Pancreas (tissue), 10 donors: ENCODE data around the gene AOPEP. TPM values are rescaled to one million over a fixed set of nuclear protein-coding genes. Genes with fewer than 3 reads are reported as not detected.

ENCODE experiments used
- ATAC-seq, 4 donors: fragments of 200-7000 bp; cut with Tn5 transposase; one replicate each; pipeline versions ENCODE4 v1.8.0 to v1.9.1; 2020; ENCODE audit warnings: mild to moderate bottlenecking in 4 of 4, moderate library complexity in 4 of 4
- DNase-seq, 6 donors: peaks; one replicate each; pipeline ENCODE4 v3.0.0-alpha.2; 2020
- FAIRE-seq: peaks from 2 replicates; lab custom pipeline; 2012; peaks lifted over from hg19 to GRCh38; lab: Jason Lieb, UNC
- H3K27ac ChIP-seq, 4 donors: fragments of 200-600 bp; sonication (generic); 1 replicate in 3 of 4; 2 replicates in 1 of 4; pipeline versions ENCODE4 v1.5.0 to v1.8.0; 2020
- H3K27me3 ChIP-seq, 4 donors: fragments of 200-600 bp; one replicate each; pipeline ENCODE4 v1.8.0; 2021
- H3K36me3 ChIP-seq, 3 donors: fragments of 200-600 bp; sonication (generic) in 1 of 3; one replicate each; pipeline versions ENCODE4 v1.5.0 to v1.8.0; 2020 to 2021
- H3K4me1 ChIP-seq, 3 donors: fragments of 200-600 bp; one replicate each; pipeline ENCODE4 v1.8.0; 2021
- H3K4me3 ChIP-seq, 4 donors: fragments of 200-600 bp; sonication (generic) in 2 of 4; one replicate each; pipeline versions ENCODE4 v1.5.0 to v1.8.0; 2020 to 2021
- H3K9me3 ChIP-seq, 4 donors: fragments of 200-600 bp; one replicate each; pipeline ENCODE4 v1.8.0; 2021
- CTCF ChIP-seq, 4 donors: fragments of 200-600 bp; sonication (generic) in 3 of 4; IDR thresholded peaks; one replicate each; pipeline versions ENCODE4 v1.5.0 to v1.8.0; 2021; ENCODE audit warnings: antibody characterized with exemption in 4 of 4
- WGBS, 2 donors: extraction: QIAGEN DNeasy Blood & Tissue Kit; methylation state at CpG; one replicate each; pipeline ENCODE4 v1.1.7; 2013; 5-methylcytosine and 5-hydroxymethylcytosine counted together
- intact Hi-C, 3 donors: fragments of 100-400 bp; cut with DNase I; formaldehyde crosslinking; loops; one replicate each; pipeline versions ENCODE4 v1.11.1 to v1.14.2; 2022
- polyA plus RNA-seq, 2 donors: library from polyadenylated mRNA; stranded (reverse); fragments of 200-250 nt; gene quantifications; one replicate each; pipeline ENCODE4 v1.2.3, GENCODE V29; 2013
- total RNA-seq, 6 donors: library from RNA; stranded (reverse); fragmentation: NEBNext Ultra II Directional in 4 of 6; extraction: Animal tissue kit (Norgen Biotek cat#: 25700) in 4 of 6; gene quantifications; one replicate each; pipeline versions ENCODE4 v1.2.1 to v1.2.4, GENCODE V29; 2021 to 2023
- donor health status: healthy with polysubstance abuse.
- donor health status: DM: no; HTN: no; CAD: no; lungs with moderate emphysema.
- donor health status: DM: no; HTN: no; CAD: no.
- donor health status: control.
- donor health status: control.
- donor health status: Bipolar disorder and iron deficiency.
- donor health status: DM: yes; HTN: yes; CAD: no.
- donor health status: DM: no; HTN: no; CAD: no.
- donor health status: DM: no; HTN: no; CAD: no.
- donor health status: DM: yes; HTN: yes; CAD: no.

AOPEP gene
- total and polyA plus RNA-seq, 8 donors = 50.5 to 140 (median 76.7) TPM

- Histone ChIP-seq H3K36me3 (no peaks in the 10 kb centered on the region), H3K27ac (peak overlapping the region in 2 of 4 donors; percentile 5 to 25), H3K4me3 (no peak overlapping the region), H3K9me3 (no peaks in the 10 kb centered on the region), H3K4me1 (peaks cover 2 to 12% (median 7%) of the 10 kb centered on the region in 3 donors), H3K27me3 (no peaks in the 10 kb centered on the region)
- TF ChIP-seq CTCF (IDR thresholded peaks at IDR 0.05) = no peak
- WGBS, 2 donors = 39 to 48% methylated on average over 8 of the region's 8 CpGs
- ATAC-seq (peak in 2 of 4 donors; percentile 11 to 15), DNase-seq (no peak), FAIRE-seq (no peak)
- intact Hi-C loops = no loop called here
Observed at GRCh38 chr9:94693485-94694204, 32.9 kb upstream of the AOPEP start.

- intact Hi-C loops = no loop called here
- no peak overlapping the region for H3K4me3 ChIP-seq
- H3K36me3 ChIP-seq = no peaks in the 10 kb centered on the region
- H3K9me3 ChIP-seq = no peaks in the 10 kb centered on the region
- H3K27me3 ChIP-seq = no peaks in the 10 kb centered on the region
- DNase-seq = no peak
- no peak for FAIRE-seq
- WGBS, 2 donors = 47 to 62% methylated on average over 5 of the region's 5 CpGs
- H3K27ac ChIP-seq = no peak overlapping the region
- peaks cover 2 to 12% (median 7%) of the 10 kb centered on the region in 3 donors for H3K4me1 ChIP-seq
- no peak for TF ChIP-seq CTCF (IDR thresholded peaks at IDR 0.05)
- ATAC-seq = no peak
Observed at GRCh38 chr9:94696545-94696944, 30.0 kb upstream of the AOPEP start.

- FAIRE-seq (no peak), ATAC-seq (peak in 3 of 4 donors; percentile 28 to 50 (median 38)), DNase-seq (no peak)
- WGBS, 2 donors = 66 to 67% methylated on average over 5 of the region's 5 CpGs
- no peak for TF ChIP-seq CTCF (IDR thresholded peaks at IDR 0.05)
- intact Hi-C loops = no loop called here
- H3K27me3 ChIP-seq = no peaks in the 10 kb centered on the region
- peaks cover 2 to 12% (median 7%) of the 10 kb centered on the region in 3 donors for H3K4me1 ChIP-seq
- no peaks in the 10 kb centered on the region for H3K36me3 ChIP-seq
- H3K27ac ChIP-seq = peak overlapping the region in 1 of 4 donors; percentile 17
- H3K9me3 ChIP-seq = no peaks in the 10 kb centered on the region
- H3K4me3 ChIP-seq = no peak overlapping the region
Observed at GRCh38 chr9:94697972-94698581, 28.4 kb upstream of the AOPEP start.

- ATAC-seq (no peak), DNase-seq (no peak), FAIRE-seq (no peak)
- Histone ChIP-seq H3K4me1 (no peaks in the 10 kb centered on the region), H3K4me3 (no peak overlapping the region), H3K27me3 (no peaks in the 10 kb centered on the region), H3K27ac (no peak overlapping the region), H3K9me3 (no peaks in the 10 kb centered on the region), H3K36me3 (no peaks in the 10 kb centered on the region)
- WGBS, 2 donors = 60 to 72% methylated on average over 4 of the region's 4 CpGs
- intact Hi-C loops = no loop called here
- no peak for TF ChIP-seq CTCF (IDR thresholded peaks at IDR 0.05)
Observed at GRCh38 chr9:94699715-94700373, 26.7 kb upstream of the AOPEP start.
